NCI-H2029 (cell line): ENCODE results near the gene UBE2Z.

Experiments used
- DNase-seq: peaks from one replicate; lab custom pipeline; 2025; lab: John Stamatoyannopoulos, UW

UBE2Z gene

DNA sequence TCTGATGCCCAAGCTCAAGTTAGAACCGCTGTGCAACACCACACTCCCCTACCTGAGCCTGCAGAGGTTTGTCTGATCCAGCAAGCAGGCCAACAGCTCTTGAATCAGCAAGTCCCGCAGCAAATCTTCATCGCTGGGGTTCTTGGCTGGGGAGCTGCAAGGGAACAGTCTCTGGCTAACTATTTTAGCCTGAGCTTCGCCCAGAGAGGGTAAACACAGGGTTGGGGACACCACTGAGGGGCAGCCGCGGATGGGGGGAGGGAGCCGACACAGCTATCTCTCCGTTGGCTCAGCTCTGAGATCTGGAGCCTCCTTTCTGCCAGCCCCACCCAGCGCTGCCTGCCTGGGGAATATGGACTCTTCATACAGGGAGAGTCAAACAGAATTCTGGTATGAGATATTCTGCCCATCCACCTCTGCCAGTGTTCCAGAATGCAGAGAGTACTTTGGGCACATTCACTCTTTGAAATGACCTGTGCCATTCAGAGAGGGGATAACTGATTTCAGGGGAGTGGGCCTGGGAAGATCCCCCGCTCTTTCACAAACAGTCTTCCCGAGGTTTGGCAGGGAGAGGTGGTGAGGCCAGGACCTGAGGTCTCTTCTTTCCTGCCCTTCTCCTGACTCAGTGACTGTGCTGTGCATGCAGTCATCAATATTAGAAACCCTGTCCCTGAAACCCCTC lies 52.8 kb downstream of the UBE2Z start:
- DNase-seq, result no peak

DNA sequence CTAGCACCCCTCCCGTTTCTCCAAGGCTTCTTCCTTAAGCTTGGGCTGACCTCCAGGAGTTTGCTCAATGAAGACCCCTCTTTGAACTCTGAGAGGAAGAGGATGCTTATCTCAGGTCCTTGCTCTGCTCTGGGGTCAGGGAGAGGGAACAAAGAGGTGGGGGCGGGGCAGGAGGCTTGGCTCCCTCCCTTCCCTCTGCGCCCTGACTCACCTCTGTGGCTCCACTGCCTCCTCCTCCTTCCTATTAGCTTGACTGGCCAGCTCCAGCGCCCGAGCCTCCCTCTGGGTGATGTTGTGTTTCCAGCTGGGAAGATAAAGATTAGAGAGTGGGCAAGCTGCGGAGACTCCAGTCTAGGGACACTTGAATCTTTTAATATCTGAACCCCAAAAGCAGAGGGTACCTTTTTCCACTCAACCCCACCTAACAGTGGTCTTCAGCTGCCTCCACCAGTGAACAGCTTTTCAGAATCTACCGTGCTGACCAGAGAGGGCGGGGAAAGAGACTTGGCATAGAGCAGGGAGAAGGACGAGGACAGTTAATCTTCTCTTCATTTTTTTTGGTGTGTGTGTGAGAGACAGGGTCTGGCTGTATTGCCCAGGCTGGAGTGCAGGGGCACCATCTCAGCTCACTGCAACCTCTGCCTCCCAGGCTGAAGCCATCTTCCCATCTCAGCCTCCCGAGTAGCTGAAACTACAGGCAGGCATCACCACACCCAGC lies 53.5 kb downstream of the UBE2Z start:
- DNase-seq, result no peak

DNA sequence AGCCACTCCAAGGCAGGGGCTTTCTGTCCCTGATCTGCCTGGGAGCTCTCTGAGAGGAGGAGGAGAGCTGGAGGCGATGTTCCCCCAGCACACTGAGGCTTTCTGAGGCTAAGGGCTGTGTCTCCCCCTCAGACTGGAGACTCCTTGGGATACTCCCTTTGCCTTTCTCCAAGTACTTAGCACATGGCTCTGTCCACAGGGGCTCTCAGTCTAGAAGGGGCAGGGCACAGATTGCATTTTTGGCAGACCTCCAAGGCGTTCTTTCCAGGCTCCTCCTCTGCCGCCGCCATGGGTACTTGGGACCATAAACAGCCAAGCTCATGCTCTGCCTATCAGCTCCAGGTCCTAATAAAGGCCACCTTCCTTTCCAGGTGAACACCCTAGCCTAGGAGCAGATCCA lies 62.0 kb downstream of the UBE2Z start:
- no peak for DNase-seq

- DNase-seq, result no peak
Observed at GRCh38 chr17:48970865-48971687, 62.9 kb downstream of the UBE2Z start.

DNA sequence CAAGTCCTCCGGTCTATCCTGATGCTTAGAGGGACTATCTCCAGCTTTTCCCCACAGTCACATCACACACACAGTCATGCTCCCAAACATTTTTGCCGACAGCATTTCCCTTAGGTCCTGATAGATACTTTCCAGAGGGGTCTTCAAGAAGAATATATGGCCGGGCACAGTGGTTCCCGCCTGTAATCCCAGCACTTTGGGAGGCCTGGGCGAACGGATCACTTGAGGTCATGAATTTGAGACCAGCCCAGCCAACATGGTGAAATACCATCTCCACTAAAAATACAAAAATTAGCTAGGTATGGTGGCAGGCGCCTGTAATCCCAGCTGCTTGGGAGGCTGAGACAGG lies 64.5 kb downstream of the UBE2Z start:
- DNase-seq, result no peak

GRCh38 chr17:48973806-48974205 lies 65.6 kb downstream of the UBE2Z start:
- no peak for DNase-seq
